HG03469 (cell line): ENCODE measurements around the gene FLT3.
"Not testable (repeated sequence)": the region's sequence is repeated elsewhere in the genome, so short reads cannot be mapped to it uniquely, and the experiment has no call there.

Experiments used
- ATAC-seq: cut with Tn5 transposase; IDR thresholded peaks from one replicate; pipeline ENCODE4 v1.9.1; 2021; ENCODE audit warnings: mild to moderate bottlenecking, moderate library complexity, moderate number of reproducible peaks; ENCODE audit not compliant: unreplicated experiment

The FLT3 gene

DNA sequence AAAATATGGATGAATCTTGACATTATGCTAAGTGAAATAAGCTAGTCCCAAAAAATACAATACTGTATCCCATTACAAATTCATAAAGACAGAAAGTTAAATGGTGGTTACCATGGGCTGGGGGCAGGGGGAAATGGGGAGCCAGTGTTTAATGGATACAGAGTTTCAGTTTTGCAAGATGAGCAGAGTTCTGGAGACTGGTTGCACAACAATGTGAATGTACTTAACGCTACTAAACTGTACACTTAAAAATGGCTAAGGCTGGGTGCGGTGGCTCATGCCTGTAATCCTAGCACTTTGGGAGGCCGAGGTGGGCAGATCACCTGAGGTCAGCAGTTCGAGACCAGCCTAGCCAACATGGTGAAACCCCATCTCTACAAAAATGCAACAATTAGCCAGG, 1.5 kb upstream of the FLT3 start:
- not testable (repeated sequence) for ATAC-seq

DNA sequence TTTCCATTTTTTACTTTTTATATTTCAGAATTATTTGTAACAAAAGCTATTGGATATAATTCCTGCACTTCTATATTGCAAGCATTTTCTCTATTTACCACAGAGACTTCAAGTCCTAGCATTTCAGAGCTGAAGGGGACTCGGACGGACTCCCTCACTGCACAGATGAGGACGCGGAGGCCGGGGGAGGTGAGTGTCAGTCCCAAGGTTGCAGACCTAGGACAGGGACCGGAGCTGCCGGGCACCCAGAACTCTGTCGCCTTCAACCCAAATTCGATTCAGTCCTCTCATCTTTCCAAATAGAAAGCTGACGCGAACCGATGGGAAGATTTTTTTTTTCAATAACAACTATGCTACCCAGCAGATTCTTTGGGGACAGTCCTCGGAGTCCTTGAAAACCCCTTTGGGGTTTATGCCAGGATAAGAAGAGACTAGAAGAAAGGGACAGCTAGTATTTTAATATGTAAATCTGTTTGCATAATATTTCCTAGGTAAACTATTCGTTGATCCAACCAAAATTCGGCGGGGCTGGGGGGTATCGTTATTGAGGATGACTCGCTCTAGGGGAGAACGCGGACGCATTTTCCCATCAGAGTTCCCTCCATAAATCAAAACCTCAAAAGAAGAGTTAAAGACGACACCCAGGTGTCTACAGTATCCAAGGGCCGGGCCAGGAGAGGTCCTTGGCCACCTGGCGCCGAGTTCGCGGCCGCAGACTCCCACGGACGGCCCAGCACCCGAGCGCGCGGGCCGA, 803 bp downstream of the FLT3 start:
- no peak for ATAC-seq

GRCh38 chr13:28097503-28097902, 2.9 kb downstream of the FLT3 start:
- ATAC-seq = no peak

- ATAC-seq = no peak
Measured at GRCh38 chr13:28094306-28094705, 6.1 kb downstream of the FLT3 start.

DNA sequence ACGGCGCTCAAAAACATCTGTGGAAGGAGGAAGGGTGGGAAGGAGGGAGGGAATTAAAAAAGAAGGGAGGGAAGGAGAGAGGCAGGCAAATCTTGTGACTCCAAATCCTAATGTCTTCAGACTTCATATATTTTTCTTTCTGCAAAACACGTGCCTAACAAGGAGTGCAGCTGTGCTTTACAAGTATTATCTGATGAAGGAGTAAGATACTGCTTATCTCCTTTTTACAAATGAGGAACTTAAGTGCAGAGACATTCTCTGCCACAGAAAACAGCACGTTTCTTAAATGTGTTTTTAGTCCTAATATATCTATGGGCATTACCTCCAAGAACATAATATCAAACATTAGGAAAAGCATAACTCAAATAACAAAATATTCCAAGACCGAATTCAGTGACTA, 6.5 kb downstream of the FLT3 start:
- ATAC-seq = no peak

- ATAC-seq = no peak
Measured at GRCh38 chr13:28092431-28092830, 7.9 kb downstream of the FLT3 start.

GRCh38 chr13:28089065-28089464, 11.3 kb downstream of the FLT3 start:
- no peak for ATAC-seq

DNA sequence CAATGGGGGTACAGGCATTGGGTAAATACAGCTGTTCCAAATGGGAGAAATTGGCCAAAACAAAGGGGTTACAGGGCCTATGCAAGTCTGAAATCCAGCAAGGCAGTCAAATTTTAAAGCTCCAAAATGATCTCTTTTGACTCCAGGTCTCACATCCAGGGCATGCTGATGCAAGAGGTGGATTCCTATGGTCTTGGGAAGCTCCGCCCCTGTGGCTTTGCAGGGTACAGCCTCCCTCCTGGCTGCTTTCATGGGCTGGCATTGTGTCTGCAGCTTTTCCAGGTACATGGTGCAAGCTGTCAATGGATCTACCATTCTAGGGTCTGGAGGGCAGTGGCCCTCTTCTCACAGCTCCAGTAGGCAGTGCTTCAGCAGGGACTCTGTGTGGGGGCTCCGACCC, 22.6 kb downstream of the FLT3 start:
- ATAC-seq = not testable (repeated sequence)

GRCh38 chr13:28077231-28077630, 23.1 kb downstream of the FLT3 start:
- ATAC-seq = no peak

GRCh38 chr13:28071424-28071823, 29.0 kb downstream of the FLT3 start:
- no peak for ATAC-seq

GRCh38 chr13:28067491-28067890, 32.9 kb downstream of the FLT3 start:
- ATAC-seq = no peak

- ATAC-seq = no peak
Measured at GRCh38 chr13:28058866-28059613, 41.3 kb downstream of the FLT3 start.

DNA sequence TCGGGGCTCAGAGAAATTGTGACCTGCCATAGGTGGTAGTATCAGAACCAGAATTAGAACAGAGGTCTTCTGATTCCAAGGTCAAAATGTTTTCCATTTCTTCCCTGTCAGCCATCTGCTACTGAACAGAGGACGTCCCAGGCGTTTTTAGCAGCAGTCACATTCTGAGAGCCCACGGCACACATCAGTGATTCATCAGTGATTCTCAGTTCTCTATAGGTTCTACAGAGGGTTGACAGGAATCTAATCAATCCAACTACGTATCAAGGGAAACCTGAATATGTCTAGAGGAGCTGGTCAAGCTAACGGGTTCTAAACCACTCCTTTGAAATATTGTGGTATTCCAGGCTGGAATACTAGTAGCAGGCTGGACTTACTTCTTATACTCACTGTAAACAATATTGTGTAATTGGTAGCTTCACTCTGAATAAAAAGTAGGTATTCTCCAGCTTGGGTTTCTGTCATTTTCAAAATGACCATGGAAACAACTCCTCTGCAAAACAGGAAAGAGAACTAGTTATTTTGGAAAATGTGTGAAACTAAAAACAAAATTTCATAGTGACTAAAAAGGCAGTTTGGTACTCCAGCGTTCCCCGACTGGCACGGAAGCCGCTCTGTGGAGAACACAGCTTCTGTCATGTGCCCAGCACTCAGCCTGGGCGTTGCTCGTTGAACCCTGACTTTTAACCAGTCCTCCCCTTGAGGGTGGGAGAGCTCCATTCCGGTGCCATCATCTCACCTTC, 43.2 kb downstream of the FLT3 start:
- ATAC-seq = peak; percentile 42

- no peak for ATAC-seq
Measured at GRCh38 chr13:28056426-28056825, 44.0 kb downstream of the FLT3 start.

- no peak for ATAC-seq
Measured at GRCh38 chr13:28055357-28055756, 45.0 kb downstream of the FLT3 start.

DNA sequence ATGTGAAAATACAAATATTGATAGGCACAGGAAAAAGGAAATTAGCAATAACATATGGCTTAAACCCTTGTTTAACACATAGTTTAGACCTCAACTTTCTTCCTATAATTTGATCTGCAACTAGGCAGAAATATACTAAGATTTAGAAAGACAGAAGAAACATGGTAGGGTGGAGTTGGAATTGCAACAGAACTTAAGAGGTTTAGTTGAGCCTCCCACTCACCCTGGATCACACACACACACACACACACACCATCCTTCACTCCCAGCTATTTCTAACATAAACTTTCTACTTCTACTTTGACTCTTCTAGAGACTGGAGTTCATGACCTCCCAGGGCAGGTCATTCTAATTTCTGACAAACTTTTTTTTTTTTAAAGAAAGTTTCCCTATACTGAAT, 47.4 kb downstream of the FLT3 start:
- no peak for ATAC-seq

DNA sequence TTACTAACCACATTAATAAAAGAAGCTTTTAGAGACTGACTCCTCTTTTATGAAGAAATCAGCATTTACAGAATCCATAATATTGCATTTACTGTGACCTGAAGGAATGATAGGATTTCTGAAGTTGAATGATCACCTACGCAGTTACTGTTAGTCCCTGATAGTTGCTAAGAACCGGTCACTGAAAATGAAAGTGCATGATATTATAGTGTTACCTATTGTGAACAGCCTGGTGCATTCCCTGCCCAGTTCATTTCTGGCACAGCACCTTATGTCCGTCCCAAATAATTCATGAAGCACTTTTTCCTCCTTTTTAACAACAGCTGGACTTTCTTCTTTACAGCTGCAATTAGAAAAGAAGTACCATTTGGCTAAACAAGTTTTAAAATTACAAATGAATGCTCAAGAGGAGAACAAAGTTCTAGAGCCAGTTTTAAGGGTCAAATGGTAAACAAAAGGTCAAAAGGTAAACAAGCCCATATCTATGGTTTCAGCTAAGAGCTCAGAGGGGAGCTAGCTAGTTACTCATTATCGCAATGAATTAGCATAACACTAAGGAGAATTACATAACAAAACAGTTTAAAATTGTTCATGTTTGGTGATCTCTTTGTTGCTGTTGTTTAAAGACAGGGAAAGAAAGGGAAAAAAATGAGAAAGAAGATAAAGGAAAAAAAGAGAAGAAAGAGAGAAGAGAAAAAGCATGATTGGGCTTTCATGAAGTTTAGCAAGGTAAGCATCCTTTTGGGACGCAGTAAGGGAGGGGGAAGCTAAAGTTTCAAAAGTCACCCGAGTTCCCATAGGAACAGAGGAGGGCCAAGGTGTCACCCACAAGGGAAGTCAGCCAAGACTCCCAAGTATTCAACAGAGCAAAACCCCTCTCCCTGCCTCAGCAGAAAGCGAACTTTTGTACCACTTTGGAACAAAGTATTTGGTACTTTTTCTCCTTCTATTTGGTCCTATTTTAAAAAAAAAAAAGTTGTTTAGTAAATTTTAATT, 50.2 kb downstream of the FLT3 start:
- peak; percentile 29 for ATAC-seq

DNA sequence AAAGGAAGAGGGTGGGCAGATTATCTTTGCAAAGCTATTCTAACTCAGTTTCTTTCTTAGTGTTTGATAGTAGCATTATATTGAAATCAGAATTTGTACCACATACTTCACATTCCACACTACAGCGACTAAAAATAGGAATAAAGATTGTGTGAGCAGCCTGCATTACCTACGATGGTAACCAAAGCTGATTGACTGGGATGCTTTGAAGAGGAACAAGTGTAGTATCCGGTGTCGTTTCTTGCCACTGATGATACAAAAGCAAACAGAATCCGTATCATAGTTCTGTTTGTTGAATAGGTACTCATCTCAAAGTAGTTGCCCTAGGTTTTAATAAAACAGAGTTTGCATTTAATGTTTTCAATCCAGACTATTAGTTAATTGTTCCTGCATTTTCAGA, 51.2 kb downstream of the FLT3 start:
- ATAC-seq = no peak

DNA sequence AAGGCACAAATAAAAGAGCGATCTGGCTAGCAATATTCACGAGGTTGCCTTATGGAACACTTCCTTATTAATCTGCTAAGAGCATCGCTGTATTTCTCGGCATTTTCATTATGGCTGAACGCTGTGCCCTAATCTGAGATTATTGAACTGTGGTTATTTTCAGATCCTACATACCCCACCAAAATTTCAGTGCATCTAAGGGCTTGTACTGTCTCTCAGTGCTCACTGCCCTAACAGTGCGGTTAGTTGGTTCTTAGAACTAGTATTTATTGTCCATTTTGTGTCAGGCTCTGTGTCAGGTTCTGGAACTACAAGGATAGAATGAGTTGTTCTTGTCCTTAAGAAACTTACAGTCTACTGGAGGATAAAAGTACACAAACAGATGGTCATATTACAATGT, 51.6 kb downstream of the FLT3 start:
- no peak for ATAC-seq

DNA sequence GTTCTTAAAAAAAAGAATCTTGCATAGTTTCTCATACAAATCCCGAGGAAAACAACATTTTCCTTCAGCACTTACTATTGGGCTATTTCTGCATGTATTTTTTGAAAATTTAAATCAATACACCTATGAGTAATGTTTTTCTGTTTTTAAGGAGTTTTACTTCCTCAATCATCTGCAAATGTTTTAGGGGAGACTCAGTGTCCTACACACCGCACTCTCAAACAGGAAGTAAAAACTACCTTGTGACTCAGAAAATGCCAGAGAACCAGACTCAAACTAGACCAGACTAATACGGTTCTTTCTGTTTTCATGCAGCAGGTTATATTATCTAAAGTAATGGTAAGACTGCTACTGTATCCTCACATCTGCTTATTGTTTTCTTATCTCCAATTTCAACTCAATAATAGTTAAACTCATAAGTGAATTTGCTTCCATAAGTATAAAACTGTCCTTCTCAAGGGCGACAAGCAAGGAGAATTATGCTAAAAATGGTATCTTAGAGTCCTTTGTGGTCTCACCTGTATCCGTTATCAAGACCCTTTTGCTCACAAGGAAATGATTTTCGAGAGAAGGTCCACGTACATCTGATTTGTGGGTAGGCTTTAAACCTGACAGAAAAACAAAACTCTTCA, 52.5 kb downstream of the FLT3 start:
- ATAC-seq = peak; percentile 76
